ENCODE results near the gene HIRA. TPM values are rescaled to one million over a fixed set of nuclear protein-coding genes. Genes with fewer than 3 reads are reported as not detected.

HIRA gene
- total and polyA plus RNA-seq, 9 of the 15 experiments (the other 6 are each of a cell fraction or from before 2014, with no cell fraction given): 0.96 to 132 (median 58.4) TPM

DNA sequence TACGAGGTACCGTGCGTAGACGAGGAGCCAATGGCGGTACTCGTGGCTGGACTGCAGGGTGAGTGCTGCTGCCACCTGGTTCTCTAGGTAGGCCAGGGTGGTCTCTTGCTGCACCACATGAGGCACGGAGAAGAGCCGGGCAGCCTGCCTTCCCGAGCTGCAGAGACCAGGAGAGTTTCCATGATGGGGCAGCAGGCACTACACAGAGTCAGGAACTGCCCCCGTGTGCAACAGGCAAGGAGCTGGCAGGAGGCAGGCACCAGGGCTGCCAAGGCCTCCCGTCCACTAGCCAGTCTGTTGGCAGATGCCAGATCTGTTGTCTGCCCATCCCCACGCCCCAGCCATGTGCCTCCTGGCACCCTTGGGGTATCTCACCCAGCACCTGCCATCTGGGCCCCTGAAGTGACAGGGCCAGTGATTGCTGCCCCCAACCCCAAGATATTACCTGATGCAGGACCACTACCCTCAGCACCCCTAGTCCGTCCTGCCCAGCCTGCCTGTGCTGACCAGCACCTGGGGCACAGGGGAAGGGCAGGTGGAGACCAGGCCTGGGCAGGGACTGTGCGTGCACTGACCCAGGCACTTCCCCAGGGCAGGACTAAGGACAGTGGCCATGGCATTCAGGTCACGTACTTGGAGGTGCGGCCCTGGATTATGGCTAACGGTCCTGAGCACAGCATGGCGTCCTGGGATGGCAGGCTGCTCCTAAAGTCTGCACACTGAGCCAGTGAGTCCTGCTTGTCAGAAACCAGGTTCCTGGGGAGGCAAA is 78.0 kb downstream of the HIRA start:
- H3K36me3 ChIP-seq (ENCODE audit: control insufficient read depth, insufficient read depth, low read length): peaks cover 98% of the 10 kb centered on the region
- POLR2A ChIA-PET: interaction anchor here (0.6 to 2.7 kb wide), 11 partner anchors 9 to 1405 kb away, joined by 3 to 13 read pairs (median 5); no protein-coding TSS in a partner anchor
- WGBS (ENCODE audit: insufficient coverage, low coverage, missing lambda C conversion rate): 94% methylated on average over 18 of the region's 18 CpGs
- no peaks in the 10 kb centered on the region for H3K9me3 ChIP-seq (replicated peaks; ENCODE audit: control insufficient read depth, insufficient read depth, low read depth, low read length)
- intact Hi-C loops (cut with micrococcal nuclease) (no loop called here), in situ Hi-C loops (cut with MboI) (no loop called here)
- H3K27ac ChIP-seq (ENCODE audit: extremely low read depth, low read depth, low read length): no peak overlapping the region
- ATAC-seq: no peak
- no peak overlapping the region for H3K4me2 ChIP-seq (ENCODE audit: insufficient read depth, low read length)
- H3K9me1 ChIP-seq (ENCODE audit: control insufficient read depth, insufficient read depth, low read length): no peaks in the 10 kb centered on the region
- BruUV-seq (replicated peaks): no TSS peak
- H3K9ac ChIP-seq (ENCODE audit: insufficient read depth in 1 of 2, low read depth in 2 of 2, low read length in 2 of 2): peak overlapping the region in 1 of 2 experiments; percentile 23; a peak in 2 of 4 replicates
- H3K79me2 ChIP-seq (ENCODE audit: control insufficient read depth, insufficient read depth, low read length): no peaks in the 10 kb centered on the region
- peaks cover 0 to 7% of the 10 kb centered on the region in 2 experiments; a peak in 1 of 5 replicates for H3K4me1 ChIP-seq (replicated peaks in 1 of 2; ENCODE audit: control insufficient read depth in 2 of 2, insufficient read depth in 2 of 2, low read length in 2 of 2)
- H4K20me1 ChIP-seq (replicated peaks; ENCODE audit: control insufficient read depth, insufficient read depth, low read length): 0 out of 2 replicates have a peak, but pooled peaks cover 6% of the 10 kb centered on the region
- CTCF ChIA-PET (ENCODE audit: low intra/inter-chr PET ratio): no interaction called here
- no peak overlapping the region for H2AFZ ChIP-seq (ENCODE audit: low read depth, low read length)
- DNase-seq (ENCODE audit: extremely low read depth in 1 of 4, low spot score in 3 of 4): no peak
- no peaks in the 10 kb centered on the region for H3K27me3 ChIP-seq (ENCODE audit: control insufficient read depth in 2 of 2, insufficient read depth in 2 of 2, low read length in 2 of 2)
- no peak for FAIRE-seq
- H3K4me3 ChIP-seq: no peak overlapping the region
- no peak for TF ChIP-seq NR3C1 (CRISPR knock-in tag; IDR thresholded peaks at IDR 0.05)
- TF ChIP-seq, protein P1, sequence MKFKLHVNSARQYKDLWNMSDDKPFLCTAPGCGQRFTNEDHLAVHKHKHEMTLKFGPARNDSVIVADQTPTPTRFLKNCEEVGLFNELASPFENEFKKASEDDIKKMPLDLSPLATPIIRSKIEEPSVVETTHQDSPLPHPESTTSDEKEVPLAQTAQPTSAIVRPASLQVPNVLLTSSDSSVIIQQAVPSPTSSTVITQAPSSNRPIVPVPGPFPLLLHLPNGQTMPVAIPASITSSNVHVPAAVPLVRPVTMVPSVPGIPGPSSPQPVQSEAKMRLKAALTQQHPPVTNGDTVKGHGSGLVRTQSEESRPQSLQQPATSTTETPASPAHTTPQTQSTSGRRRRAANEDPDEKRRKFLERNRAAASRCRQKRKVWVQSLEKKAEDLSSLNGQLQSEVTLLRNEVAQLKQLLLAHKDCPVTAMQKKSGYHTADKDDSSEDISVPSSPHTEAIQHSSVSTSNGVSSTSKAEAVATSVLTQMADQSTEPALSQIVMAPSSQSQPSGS (CRISPR knock-in tag; IDR thresholded peaks at IDR 0.05): no peak
- TF ChIP-seq BDP1 (IDR thresholded peaks at IDR 0.05; ENCODE audit: insufficient read depth, insufficient read length): no peak
- no peak for TF ChIP-seq ZNF707 (CRISPR knock-in tag; conservative IDR thresholded peaks at IDR 0.05)
- TF ChIP-seq FOXA3 (CRISPR knock-in tag; conservative IDR thresholded peaks at IDR 0.05 in 1 of 2, IDR thresholded peaks at IDR 0.05 in 1 of 2): peak in 1 of 2 experiments; percentile 83; a peak in 1 of 4 replicates
- TF ChIP-seq TAF7 (tag; IDR thresholded peaks at IDR 0.05): no peak
- 0 out of 2 replicates have a peak, but pooled peaks have one; percentile 86 for TF ChIP-seq PURB (CRISPR knock-in tag; IDR thresholded peaks at IDR 0.05; ENCODE audit: low read depth)
- no peak for TF ChIP-seq MEIS2 (IDR thresholded peaks at IDR 0.05; ENCODE audit: partially characterized antibody)
- TF ChIP-seq, protein P2, sequence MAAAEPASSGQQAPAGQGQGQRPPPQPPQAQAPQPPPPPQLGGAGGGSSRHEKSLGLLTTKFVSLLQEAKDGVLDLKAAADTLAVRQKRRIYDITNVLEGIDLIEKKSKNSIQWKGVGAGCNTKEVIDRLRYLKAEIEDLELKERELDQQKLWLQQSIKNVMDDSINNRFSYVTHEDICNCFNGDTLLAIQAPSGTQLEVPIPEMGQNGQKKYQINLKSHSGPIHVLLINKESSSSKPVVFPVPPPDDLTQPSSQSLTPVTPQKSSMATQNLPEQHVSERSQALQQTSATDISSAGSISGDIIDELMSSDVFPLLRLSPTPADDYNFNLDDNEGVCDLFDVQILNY (CRISPR knock-in tag; IDR thresholded peaks at IDR 0.05): no peak
- TF ChIP-seq WHSC1 (IDR thresholded peaks at IDR 0.05; ENCODE audit: low read length): peak; percentile 70
- TF ChIP-seq RBM14 (IDR thresholded peaks at IDR 0.05; ENCODE audit: borderline replicate concordance, insufficient read depth, low read depth, low read length): 0 out of 2 replicates have a peak, but pooled peaks have one; percentile 25
- TF ChIP-seq, protein P3, sequence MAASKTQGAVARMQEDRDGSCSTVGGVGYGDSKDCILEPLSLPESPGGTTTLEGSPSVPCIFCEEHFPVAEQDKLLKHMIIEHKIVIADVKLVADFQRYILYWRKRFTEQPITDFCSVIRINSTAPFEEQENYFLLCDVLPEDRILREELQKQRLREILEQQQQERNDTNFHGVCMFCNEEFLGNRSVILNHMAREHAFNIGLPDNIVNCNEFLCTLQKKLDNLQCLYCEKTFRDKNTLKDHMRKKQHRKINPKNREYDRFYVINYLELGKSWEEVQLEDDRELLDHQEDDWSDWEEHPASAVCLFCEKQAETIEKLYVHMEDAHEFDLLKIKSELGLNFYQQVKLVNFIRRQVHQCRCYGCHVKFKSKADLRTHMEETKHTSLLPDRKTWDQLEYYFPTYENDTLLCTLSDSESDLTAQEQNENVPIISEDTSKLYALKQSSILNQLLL (CRISPR knock-in tag; IDR thresholded peaks at IDR 0.05; ENCODE audit: borderline replicate concordance): no peak
- no peak for TF ChIP-seq KAT8 (IDR thresholded peaks at IDR 0.05; ENCODE audit: low read depth)
- TF ChIP-seq BACH1 (tag; IDR thresholded peaks at IDR 0.05): no peak
- peak; percentile 37; the same call in 1 of the 2 replicates for TF ChIP-seq ZNF583 (CRISPR knock-in tag; IDR thresholded peaks at IDR 0.05)
